GM21529 (cell line): ENCODE results near the gene HUS1.
"Not testable (repeated sequence)": the region's sequence is repeated elsewhere in the genome, so short reads cannot be mapped to it uniquely, and the experiment has no call there.

Experiments used
- ATAC-seq: cut with Tn5 transposase; IDR thresholded peaks from one replicate; pipeline ENCODE4 v1.9.1; 2021; ENCODE audit not compliant: unreplicated experiment

The HUS1 gene

DNA sequence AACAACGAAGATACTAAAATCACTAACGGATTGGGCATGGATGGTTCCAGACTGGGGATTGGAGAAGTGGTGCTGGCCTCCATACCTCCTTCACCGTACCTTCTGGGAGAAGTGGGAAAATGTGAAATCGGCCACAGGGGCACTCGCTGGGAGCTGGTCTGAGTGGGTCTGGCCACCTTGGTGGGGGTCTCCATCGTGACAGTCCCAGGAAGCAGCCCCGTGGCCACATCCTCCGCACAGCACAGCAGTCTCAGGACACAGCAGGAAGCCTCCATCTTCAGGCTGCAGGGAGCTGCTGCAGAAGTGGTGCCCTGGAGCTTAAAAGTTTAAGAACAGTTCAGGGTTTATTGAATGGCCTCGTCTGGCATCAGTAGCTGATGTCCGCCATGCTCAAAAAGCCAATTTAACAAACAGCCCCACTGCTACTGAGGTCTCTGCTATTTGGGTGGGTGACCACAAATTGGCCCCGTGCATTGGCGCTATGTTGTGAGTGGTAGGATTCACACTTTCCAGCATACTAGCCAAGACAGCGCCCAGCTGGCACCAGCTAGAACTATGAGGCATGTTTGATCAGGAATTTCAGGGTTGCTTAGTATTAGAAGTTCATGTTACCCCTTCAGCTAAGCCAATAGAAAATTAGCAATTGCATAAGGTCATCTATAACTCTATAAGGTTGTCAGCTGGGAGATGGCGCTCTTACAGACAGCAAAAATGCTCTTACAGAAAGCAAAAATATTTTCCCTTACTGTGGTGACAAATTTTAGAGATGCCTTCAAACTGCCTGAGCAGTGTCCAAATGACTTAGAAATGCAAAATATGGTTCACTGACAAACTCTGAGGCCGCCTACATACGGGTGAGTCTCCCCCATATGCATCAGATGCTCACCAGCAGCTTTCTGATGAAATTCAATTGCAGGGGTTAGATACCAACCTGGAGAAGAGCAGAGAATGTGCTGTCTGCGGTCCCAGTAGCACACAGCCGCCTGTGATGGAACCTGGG, 48.1 kb downstream of the HUS1 start:
- ATAC-seq: no peak

DNA sequence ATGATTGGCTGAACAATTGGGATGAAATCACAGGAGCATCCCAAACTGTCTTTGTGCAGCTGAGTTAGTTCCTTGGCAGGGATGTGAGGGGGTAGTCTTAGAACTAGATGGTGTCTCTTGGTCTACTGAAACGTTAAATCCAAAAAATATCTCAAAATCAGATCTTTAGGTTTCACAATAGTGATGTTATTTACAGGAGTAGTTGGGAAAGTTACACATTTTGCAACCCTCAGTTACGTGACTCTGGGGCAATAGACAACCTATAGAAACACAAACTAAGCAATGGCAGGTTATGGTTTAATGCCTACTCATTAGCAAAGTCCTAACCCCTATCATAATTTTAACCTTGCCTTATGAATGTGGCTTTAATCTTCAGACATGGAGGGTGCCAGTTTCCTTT, 55.1 kb downstream of the HUS1 start:
- no peak for ATAC-seq

DNA sequence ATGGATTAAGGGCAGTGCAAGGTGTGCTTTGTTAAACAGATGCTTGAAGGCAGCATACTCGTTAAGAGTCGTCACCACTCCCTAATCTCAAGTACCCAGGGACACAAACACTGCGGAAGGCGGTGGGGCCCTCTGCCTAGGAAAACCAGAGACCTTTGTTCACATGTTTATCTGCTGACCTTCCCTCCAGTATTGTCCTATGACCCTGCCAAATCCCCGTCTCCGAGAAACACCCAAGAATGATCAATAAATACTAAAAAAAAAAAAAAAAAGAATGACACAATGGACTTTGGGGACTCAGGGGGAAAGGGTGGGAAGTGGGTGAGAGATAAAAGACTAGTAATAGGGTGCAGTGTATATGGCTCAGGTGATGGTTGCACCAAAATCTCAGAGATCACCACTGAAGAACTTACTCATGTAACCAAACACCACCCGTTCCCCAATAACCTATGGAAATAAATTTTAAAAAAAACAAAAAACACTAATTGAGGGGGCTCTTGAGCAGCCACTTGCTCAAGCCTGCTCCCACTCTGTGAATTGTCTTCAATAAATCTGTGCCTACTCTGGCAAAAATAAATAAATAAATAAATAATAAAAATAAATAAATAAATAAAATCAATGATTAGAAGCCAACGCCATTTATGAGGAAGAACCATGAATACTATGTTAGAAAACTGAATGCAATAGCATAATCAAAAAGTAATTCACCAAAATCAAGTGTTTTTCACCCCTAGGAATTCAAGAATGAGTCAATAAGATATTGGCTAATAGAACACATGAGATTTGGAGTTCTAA, 56.1 kb downstream of the HUS1 start:
- ATAC-seq: not testable (repeated sequence)

DNA sequence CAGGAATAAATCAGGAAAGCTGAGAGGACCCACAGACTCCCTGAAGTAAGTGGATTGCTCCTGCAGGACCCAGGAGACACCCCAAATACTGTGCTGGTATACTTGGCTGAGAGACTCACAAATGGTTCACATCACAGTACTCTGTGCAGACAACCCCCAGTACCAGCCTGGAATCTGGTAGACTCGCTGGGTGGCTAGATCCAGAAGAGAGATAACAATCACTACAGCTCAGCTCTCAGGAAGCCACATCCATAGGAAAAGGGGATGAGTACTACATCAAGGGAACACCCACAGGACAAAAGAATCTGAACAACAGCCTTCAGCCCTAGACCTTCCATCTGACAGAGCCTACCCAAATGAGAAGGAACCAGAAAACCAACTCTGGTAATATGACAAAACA, 62.9 kb downstream of the HUS1 start:
- ATAC-seq: not testable (repeated sequence)

DNA sequence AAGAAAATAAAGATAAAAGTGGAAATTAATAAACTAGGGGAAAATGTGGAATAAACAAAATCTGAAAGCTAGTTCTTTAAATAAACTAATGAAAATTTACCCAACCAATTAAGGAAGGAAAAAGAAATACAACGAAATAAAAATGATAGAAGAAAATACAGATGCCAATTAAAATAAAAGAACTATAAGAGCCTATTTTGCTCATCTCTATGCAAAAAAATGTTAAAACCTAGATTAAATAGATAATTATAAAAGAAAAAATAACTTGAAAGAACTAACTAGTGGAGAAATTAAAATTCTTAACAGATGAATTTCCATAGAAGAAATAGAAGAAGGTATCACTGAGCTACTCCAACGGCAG, 63.8 kb downstream of the HUS1 start:
- no peak for ATAC-seq

DNA sequence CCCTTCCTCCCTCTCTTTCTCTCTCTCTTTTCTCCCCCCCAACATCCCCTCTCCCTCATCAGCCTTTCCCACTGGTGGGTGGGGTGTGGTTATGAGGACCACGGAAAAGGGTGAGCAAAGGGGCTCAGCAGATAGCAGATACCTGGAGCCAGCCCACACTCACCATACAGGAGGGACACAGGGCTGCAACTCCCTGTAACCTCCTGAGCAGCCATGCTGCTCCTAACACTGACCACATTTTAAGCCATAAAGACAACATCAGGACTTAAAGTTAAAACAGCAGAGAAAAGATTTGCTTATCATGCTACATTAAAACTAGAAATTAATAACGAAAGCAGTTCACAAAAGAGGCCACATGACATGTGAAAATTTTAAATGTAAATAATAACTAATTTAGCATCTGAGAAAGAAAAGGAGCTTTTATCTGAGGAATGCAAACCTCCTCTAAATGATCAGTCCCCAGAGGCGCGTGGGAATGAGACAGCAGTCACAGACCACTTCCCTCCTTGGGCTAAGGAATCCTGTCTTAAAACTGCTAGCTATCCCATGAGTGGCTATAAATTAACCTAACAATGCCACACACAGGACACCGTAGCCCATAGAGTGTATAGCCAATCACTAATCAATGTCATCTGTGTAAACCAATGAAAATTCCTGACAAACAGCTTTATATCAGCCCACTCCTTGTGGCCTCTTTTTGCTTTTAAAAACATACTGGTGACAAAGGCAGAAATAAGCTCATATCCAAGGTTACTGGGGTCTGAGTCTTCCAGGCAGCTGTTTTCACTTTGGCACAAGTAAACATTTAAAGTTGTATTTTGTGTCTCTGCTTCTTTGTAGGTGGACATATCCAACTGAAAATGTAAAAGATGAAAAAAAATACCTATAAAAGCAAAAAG, 64.4 kb downstream of the HUS1 start:
- ATAC-seq: no peak
